Keratinocyte (primary cell): Measurements from ENCODE around the gene CCDC171.

Experiments used
- CTCF ChIP-seq, 3 experiments: IDR thresholded peaks in 1 of 3; conservative IDR thresholded peaks in 1 of 3; optimal IDR thresholded peaks in 1 of 3; 2 replicates in 2 of 3; 3 replicates in 1 of 3; pipeline versions ENCODE3 to v1.5.1; 2011; ENCODE audit warnings: low read length in 3 of 3, mild to moderate bottlenecking in 3 of 3, moderate library complexity in 2 of 3, control low read depth in 1 of 3, inconsistent platforms in 1 of 3; ENCODE audit not compliant: insufficient read depth in 2 of 3; ENCODE audit errors: extremely low read depth in 1 of 3
- EZH2 ChIP-seq: IDR thresholded peaks from one replicate; pipeline ENCODE4 v1.6.1; 2012; ENCODE audit warnings: inconsistent platforms, mild to moderate bottlenecking, low read length, moderate library complexity

- TF ChIP-seq EZH2 (no peak), CTCF (optimal IDR thresholded peaks at IDR 0.05 in 1 of 3, IDR thresholded peaks at IDR 0.05 in 1 of 3, conservative IDR thresholded peaks at IDR 0.05 in 1 of 3; ENCODE audit: extremely low read depth in 1 of 3, insufficient read depth in 2 of 3, low read length in 3 of 3) (no peak)
These were observed 406.8 kb downstream of the CCDC171 start for GRCh38 chr9:15959663-15960062.
